GM21381 (cell line): Measurements from ENCODE around the gene SLC35F2.

Experiments
- ATAC-seq: cut with Tn5 transposase; IDR thresholded peaks from one replicate; pipeline ENCODE4 v1.9.1; 2021; ENCODE audit warnings: mild to moderate bottlenecking, moderate library complexity; ENCODE audit not compliant: unreplicated experiment

The SLC35F2 gene

GRCh38 chr11:107743191-107743590 is 115.4 kb downstream of the SLC35F2 start:
- no peak for ATAC-seq

- ATAC-seq, result peak; percentile 87
These were observed 117.4 kb downstream of the SLC35F2 start for GRCh38 chr11:107741044-107741823.
